Right lobe of liver (tissue), 4 donors: ENCODE measurements around the gene KLHL26.

Source experiments
- POLR2A ChIP-seq: fragments of 450-650 bp; IDR thresholded peaks from one replicate; pipeline ENCODE4 v1.6.1; 2017; ENCODE audit warnings: antibody characterized with exemption, mild to moderate bottlenecking
- TF ChIP-seq, protein P1 (sequence below), 4 donors: fragments of 200-600 bp in 3 of 4; fragments of 450-650 bp in 1 of 4; IDR thresholded peaks; one replicate each; pipeline versions ENCODE4 v1.5.1 to v1.8.0; 2016 to 2022; ENCODE audit warnings: antibody characterized with exemption in 4 of 4, mild to moderate bottlenecking in 2 of 4
- donor health status: DM: no; HTN: no; CAD: no.
- donor health status: DM: no; HTN: no; CAD: no.
- donor health status: DM: no; HTN: yes; CAD: no.

- no peak for TF ChIP-seq POLR2A
- TF ChIP-seq, protein P1, sequence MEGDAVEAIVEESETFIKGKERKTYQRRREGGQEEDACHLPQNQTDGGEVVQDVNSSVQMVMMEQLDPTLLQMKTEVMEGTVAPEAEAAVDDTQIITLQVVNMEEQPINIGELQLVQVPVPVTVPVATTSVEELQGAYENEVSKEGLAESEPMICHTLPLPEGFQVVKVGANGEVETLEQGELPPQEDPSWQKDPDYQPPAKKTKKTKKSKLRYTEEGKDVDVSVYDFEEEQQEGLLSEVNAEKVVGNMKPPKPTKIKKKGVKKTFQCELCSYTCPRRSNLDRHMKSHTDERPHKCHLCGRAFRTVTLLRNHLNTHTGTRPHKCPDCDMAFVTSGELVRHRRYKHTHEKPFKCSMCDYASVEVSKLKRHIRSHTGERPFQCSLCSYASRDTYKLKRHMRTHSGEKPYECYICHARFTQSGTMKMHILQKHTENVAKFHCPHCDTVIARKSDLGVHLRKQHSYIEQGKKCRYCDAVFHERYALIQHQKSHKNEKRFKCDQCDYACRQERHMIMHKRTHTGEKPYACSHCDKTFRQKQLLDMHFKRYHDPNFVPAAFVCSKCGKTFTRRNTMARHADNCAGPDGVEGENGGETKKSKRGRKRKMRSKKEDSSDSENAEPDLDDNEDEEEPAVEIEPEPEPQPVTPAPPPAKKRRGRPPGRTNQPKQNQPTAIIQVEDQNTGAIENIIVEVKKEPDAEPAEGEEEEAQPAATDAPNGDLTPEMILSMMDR (IDR thresholded peaks at IDR 0.05) = no peak
Observed at GRCh38 chr19:18718846-18719458, 82.1 kb downstream of the KLHL26 start.
